ENCODE data around the gene PRICKLE1.

DNA sequence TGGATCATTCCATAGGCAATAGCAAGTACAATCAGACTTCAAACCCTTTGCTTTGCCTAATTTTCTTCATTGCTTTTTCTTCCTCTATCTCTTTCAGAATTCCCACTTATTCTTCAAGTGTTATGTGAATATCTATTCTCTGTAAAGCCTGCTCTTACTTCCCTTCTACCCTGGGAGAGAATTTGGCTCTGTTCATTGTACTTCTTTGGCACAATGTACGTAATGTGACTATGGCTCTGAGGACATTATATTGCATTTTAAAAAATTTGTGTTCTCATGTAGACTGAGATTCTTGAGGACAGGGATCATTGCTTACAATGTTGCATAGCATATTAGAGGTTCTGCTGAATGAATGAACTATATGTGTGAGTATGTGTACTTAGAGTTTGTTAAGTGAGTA is 16.9 kb upstream of the PRICKLE1 start:
- TF ChIP-seq, protein P1, sequence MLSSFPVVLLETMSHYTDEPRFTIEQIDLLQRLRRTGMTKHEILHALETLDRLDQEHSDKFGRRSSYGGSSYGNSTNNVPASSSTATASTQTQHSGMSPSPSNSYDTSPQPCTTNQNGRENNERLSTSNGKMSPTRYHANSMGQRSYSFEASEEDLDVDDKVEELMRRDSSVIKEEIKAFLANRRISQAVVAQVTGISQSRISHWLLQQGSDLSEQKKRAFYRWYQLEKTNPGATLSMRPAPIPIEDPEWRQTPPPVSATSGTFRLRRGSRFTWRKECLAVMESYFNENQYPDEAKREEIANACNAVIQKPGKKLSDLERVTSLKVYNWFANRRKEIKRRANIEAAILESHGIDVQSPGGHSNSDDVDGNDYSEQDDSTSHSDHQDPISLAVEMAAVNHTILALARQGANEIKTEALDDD (IDR thresholded peaks at IDR 0.05), result no peak
- TF ChIP-seq, protein P2, sequence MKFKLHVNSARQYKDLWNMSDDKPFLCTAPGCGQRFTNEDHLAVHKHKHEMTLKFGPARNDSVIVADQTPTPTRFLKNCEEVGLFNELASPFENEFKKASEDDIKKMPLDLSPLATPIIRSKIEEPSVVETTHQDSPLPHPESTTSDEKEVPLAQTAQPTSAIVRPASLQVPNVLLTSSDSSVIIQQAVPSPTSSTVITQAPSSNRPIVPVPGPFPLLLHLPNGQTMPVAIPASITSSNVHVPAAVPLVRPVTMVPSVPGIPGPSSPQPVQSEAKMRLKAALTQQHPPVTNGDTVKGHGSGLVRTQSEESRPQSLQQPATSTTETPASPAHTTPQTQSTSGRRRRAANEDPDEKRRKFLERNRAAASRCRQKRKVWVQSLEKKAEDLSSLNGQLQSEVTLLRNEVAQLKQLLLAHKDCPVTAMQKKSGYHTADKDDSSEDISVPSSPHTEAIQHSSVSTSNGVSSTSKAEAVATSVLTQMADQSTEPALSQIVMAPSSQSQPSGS (CRISPR knock-in tag; IDR thresholded peaks at IDR 0.05), result no peak
- TF ChIP-seq, protein P3, sequence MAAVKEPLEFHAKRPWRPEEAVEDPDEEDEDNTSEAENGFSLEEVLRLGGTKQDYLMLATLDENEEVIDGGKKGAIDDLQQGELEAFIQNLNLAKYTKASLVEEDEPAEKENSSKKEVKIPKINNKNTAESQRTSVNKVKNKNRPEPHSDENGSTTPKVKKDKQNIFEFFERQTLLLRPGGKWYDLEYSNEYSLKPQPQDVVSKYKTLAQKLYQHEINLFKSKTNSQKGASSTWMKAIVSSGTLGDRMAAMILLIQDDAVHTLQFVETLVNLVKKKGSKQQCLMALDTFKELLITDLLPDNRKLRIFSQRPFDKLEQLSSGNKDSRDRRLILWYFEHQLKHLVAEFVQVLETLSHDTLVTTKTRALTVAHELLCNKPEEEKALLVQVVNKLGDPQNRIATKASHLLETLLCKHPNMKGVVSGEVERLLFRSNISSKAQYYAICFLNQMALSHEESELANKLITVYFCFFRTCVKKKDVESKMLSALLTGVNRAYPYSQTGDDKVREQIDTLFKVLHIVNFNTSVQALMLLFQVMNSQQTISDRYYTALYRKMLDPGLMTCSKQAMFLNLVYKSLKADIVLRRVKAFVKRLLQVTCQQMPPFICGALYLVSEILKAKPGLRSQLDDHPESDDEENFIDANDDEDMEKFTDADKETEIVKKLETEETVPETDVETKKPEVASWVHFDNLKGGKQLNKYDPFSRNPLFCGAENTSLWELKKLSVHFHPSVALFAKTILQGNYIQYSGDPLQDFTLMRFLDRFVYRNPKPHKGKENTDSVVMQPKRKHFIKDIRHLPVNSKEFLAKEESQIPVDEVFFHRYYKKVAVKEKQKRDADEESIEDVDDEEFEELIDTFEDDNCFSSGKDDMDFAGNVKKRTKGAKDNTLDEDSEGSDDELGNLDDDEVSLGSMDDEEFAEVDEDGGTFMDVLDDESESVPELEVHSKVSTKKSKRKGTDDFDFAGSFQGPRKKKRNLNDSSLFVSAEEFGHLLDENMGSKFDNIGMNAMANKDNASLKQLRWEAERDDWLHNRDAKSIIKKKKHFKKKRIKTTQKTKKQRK (IDR thresholded peaks at IDR 0.05; ENCODE audit: borderline replicate concordance, low read depth, low read length), result no peak
- TF ChIP-seq RFX5 (IDR thresholded peaks at IDR 0.05; ENCODE audit: low read depth, low read length), result no peak
- no peak for TF ChIP-seq POLR2A (conservative IDR thresholded peaks at IDR 0.05)
- TF ChIP-seq, protein P4, sequence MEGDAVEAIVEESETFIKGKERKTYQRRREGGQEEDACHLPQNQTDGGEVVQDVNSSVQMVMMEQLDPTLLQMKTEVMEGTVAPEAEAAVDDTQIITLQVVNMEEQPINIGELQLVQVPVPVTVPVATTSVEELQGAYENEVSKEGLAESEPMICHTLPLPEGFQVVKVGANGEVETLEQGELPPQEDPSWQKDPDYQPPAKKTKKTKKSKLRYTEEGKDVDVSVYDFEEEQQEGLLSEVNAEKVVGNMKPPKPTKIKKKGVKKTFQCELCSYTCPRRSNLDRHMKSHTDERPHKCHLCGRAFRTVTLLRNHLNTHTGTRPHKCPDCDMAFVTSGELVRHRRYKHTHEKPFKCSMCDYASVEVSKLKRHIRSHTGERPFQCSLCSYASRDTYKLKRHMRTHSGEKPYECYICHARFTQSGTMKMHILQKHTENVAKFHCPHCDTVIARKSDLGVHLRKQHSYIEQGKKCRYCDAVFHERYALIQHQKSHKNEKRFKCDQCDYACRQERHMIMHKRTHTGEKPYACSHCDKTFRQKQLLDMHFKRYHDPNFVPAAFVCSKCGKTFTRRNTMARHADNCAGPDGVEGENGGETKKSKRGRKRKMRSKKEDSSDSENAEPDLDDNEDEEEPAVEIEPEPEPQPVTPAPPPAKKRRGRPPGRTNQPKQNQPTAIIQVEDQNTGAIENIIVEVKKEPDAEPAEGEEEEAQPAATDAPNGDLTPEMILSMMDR (IDR thresholded peaks at IDR 0.05 in 2 of 3, conservative IDR thresholded peaks at IDR 0.05 in 1 of 3; ENCODE audit: insufficient read depth in 2 of 3, low read depth in 1 of 3, low read length in 3 of 3), result no peak
- no peak for TF ChIP-seq ZC3H11A (IDR thresholded peaks at IDR 0.05; ENCODE audit: low read depth, low read length)
- TF ChIP-seq, protein P5, sequence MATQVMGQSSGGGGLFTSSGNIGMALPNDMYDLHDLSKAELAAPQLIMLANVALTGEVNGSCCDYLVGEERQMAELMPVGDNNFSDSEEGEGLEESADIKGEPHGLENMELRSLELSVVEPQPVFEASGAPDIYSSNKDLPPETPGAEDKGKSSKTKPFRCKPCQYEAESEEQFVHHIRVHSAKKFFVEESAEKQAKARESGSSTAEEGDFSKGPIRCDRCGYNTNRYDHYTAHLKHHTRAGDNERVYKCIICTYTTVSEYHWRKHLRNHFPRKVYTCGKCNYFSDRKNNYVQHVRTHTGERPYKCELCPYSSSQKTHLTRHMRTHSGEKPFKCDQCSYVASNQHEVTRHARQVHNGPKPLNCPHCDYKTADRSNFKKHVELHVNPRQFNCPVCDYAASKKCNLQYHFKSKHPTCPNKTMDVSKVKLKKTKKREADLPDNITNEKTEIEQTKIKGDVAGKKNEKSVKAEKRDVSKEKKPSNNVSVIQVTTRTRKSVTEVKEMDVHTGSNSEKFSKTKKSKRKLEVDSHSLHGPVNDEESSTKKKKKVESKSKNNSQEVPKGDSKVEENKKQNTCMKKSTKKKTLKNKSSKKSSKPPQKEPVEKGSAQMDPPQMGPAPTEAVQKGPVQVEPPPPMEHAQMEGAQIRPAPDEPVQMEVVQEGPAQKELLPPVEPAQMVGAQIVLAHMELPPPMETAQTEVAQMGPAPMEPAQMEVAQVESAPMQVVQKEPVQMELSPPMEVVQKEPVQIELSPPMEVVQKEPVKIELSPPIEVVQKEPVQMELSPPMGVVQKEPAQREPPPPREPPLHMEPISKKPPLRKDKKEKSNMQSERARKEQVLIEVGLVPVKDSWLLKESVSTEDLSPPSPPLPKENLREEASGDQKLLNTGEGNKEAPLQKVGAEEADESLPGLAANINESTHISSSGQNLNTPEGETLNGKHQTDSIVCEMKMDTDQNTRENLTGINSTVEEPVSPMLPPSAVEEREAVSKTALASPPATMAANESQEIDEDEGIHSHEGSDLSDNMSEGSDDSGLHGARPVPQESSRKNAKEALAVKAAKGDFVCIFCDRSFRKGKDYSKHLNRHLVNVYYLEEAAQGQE (IDR thresholded peaks at IDR 0.05; ENCODE audit: borderline replicate concordance), result no peak
- TF ChIP-seq, protein P5 (CRISPR knock-in tag; IDR thresholded peaks at IDR 0.05; ENCODE audit: low read depth), result no peak
- TF ChIP-seq FOXK2 (conservative IDR thresholded peaks at IDR 0.05 in 1 of 2, IDR thresholded peaks at IDR 0.05 in 1 of 2; ENCODE audit: low read depth in 2 of 2), result no peak
- TF ChIP-seq SPI1 (IDR thresholded peaks at IDR 0.05; ENCODE audit: borderline replicate concordance, low read depth, low read length), result no peak
- no peak for TF ChIP-seq ZBED1 (IDR thresholded peaks at IDR 0.05)
- TF ChIP-seq, protein P6, sequence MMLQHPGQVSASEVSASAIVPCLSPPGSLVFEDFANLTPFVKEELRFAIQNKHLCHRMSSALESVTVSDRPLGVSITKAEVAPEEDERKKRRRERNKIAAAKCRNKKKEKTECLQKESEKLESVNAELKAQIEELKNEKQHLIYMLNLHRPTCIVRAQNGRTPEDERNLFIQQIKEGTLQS (IDR thresholded peaks at IDR 0.05), result no peak
- TF ChIP-seq, protein P6 (CRISPR knock-in tag; conservative IDR thresholded peaks at IDR 0.05), result no peak
- no peak for TF ChIP-seq ZNF239 (CRISPR knock-in tag; IDR thresholded peaks at IDR 0.05)
